OCI-LY7 (cell line): Measurements from ENCODE around the gene LINC00237. TPM values are rescaled to one million over a fixed set of nuclear protein-coding genes. Genes with fewer than 3 reads are reported as not detected.

Experiments
- BruUV-seq: library from RNA; stranded (reverse); fragments of 400-500 nt; replicated peaks from 2 replicates; lab custom pipeline; 2021; lab: Mats Ljungman, UMichigan
- CTCF ChIA-PET: fragments of 300-600 bp; sonication (Branson Sonifier 250); formaldehyde crosslinking; loops from one replicate; lab custom pipeline; 2022; ENCODE audit warnings: antibody characterized with exemption; ENCODE audit not compliant: unreplicated experiment; lab: Charles Lee
- POLR2A ChIA-PET: fragments of 300-600 bp; sonication (Branson Sonifier 250); formaldehyde crosslinking; loops from one replicate; lab custom pipeline; 2022; ENCODE audit warnings: antibody characterized with exemption; lab: Charles Lee
- DNase-seq: peaks from one replicate; pipeline ENCODE4 v3.0.0-alpha.2; 2015; ENCODE audit warnings: low spot score
- H2AFZ ChIP-seq: fragments of 200-600 bp; sonication (generic), shearing (Covaris generic); 2 replicates; pipeline ENCODE4 v1.6.1; 2014; ENCODE audit warnings: mild to moderate bottlenecking, antibody characterized with exemption, low read length, moderate library complexity
- H3K27ac ChIP-seq: fragments of 200-600 bp; sonication (generic); 2 replicates; pipeline ENCODE4 v1.5.1; 2014; ENCODE audit warnings: mixed run types, low read depth, mild to moderate bottlenecking, moderate library complexity, low read length, inconsistent platforms; ENCODE audit not compliant: poor library complexity, severe bottlenecking
- H3K36me3 ChIP-seq: fragments of 200-600 bp; sonication (generic); 2 replicates; pipeline ENCODE4 v1.6.1; 2014; ENCODE audit warnings: mild to moderate bottlenecking, antibody characterized with exemption, low read length, moderate library complexity, mixed read lengths; ENCODE audit not compliant: insufficient read depth
- H3K4me1 ChIP-seq: fragments of 200-600 bp; sonication (generic); 2 replicates; pipeline ENCODE4 v1.5.1; 2014; ENCODE audit warnings: mild to moderate bottlenecking, low read length; ENCODE audit not compliant: insufficient read depth, poor library complexity, severe bottlenecking
- H3K4me2 ChIP-seq: fragments of 200-600 bp; sonication (generic); 2 replicates; pipeline ENCODE4 v1.6.1; 2014; ENCODE audit warnings: mild to moderate bottlenecking, low read length
- H3K4me3 ChIP-seq: fragments of 200-600 bp; sonication (generic); 2 replicates; pipeline ENCODE4 v1.5.1; 2014; ENCODE audit warnings: mild to moderate bottlenecking, low read depth, low read length; ENCODE audit not compliant: poor library complexity, severe bottlenecking
- H3K79me2 ChIP-seq: fragments of 200-600 bp; sonication (generic); 2 replicates; pipeline ENCODE4 v1.6.1; 2016; ENCODE audit warnings: low read depth, mild to moderate bottlenecking, low read length, moderate library complexity, mixed read lengths; ENCODE audit not compliant: insufficient read depth
- H3K9me2 ChIP-seq: fragments of 200-600 bp; sonication (generic); 2 replicates; pipeline ENCODE4 v1.6.1; 2016; ENCODE audit warnings: mild to moderate bottlenecking, low read length, mixed read lengths; ENCODE audit not compliant: insufficient read depth
- H3K9me3 ChIP-seq: fragments of 200-600 bp; sonication (generic); 2 replicates; pipeline ENCODE4 v1.6.1; 2014; ENCODE audit warnings: mild to moderate bottlenecking, mixed run types, low read length, mixed read lengths
- H4K20me1 ChIP-seq: fragments of 200-600 bp; sonication (generic); 2 replicates; pipeline ENCODE4 v1.6.1; 2014; ENCODE audit warnings: mild to moderate bottlenecking, antibody characterized with exemption, low read length, moderate library complexity, mixed read lengths; ENCODE audit not compliant: insufficient read depth
- CTCF ChIP-seq: fragments of 200-600 bp; sonication (generic); conservative IDR thresholded peaks from 2 replicates; pipeline ENCODE4 v1.5.1; 2014; ENCODE audit warnings: mild to moderate bottlenecking, antibody characterized with exemption, low read length, moderate library complexity, mixed read lengths
- EZH2phosphoT487 ChIP-seq: fragments of 200-600 bp; sonication (generic); IDR thresholded peaks from 2 replicates; pipeline ENCODE4 v1.6.1; 2018; ENCODE audit warnings: low read depth, borderline replicate concordance, mild to moderate bottlenecking, mixed run types, antibody characterized with exemption, low read length, moderate library complexity, mixed read lengths
- intact Hi-C: fragments of 100-400 bp; cut with micrococcal nuclease; formaldehyde crosslinking; loops from one replicate; pipeline ENCODE4 v1.10.0; 2022; ENCODE audit not compliant: unreplicated experiment
- total RNA-seq, 2 experiments: library from RNA; depleted of rRNA in 1 of 2; stranded (reverse); fragments of >200 nt in 1 of 2; shearing (Covaris generic) in 1 of 2; gene quantifications; 2 replicates each; pipeline ENCODE4 v1.2.3, GENCODE V29; 2014 to 2022

The LINC00237 gene
- total RNA-seq, 2 experiments from 2014 or later = not detected

- ChIA-PET CTCF (no interaction called here), POLR2A (interaction anchor here (1.4 kb wide), 1 partner anchor 11 kb away, joined by 5 read pairs; no protein-coding TSS in a partner anchor)
- no peaks in the 10 kb centered on the region for H4K20me1 ChIP-seq
- TF ChIP-seq CTCF = no peak
- no peak for TF ChIP-seq EZH2phosphoT487
- H2AFZ ChIP-seq = no peak overlapping the region
- no peaks in the 10 kb centered on the region for H3K9me3 ChIP-seq
- intact Hi-C loops = no loop called here
- no peaks in the 10 kb centered on the region for H3K4me1 ChIP-seq
- no peak overlapping the region for H3K4me3 ChIP-seq
- H3K79me2 ChIP-seq = no peaks in the 10 kb centered on the region
- no peak overlapping the region for H3K4me2 ChIP-seq
- no TSS peak for BruUV-seq
- no peak for DNase-seq
- H3K27ac ChIP-seq = no peak overlapping the region
- peaks cover 26% of the 10 kb centered on the region for H3K36me3 ChIP-seq
- H3K9me2 ChIP-seq = no peaks in the 10 kb centered on the region
Observed at GRCh38 chr20:21136015-21136732, 30.0 kb upstream of the LINC00237 start.

DNA sequence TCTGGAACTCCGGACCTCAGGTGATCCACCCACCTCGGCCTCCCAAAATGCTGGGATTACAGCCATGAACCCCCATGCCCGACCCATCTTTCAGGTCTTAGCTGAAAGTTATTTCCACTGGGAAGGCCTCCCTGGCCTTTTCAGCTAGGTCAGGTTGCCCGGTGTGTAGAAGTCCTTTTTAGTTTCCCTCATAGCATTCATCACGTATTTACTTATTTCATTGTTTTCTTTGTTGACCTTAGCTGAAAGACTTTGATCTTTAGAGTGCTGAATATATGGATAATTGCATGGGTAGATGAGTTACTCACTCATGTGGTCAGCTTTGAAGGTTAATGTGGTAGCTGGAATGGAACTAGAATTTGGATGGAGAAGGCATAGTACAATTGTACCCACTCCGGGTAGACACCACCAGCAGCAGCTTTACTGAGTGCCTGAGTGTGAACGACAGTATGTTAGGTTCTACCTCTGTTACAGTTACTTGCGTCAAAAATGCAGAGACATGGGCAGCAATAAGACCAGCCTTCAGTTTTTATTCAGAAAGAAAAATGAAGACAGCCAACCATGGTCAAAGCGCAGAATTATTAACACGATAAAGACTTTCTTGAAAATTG lies 28.8 kb upstream of the LINC00237 start:
- peaks cover 22% of the 10 kb centered on the region for H3K36me3 ChIP-seq
- TF ChIP-seq EZH2phosphoT487 = no peak
- TF ChIP-seq CTCF = no peak
- H3K9me2 ChIP-seq = no peaks in the 10 kb centered on the region
- ChIA-PET POLR2A (interaction anchor here (0.6 to 0.8 kb wide), 4 partner anchors 9 to 1812 kb away, joined by 3 to 4 read pairs (median 3); partner anchors contain the start of gene KIZ), CTCF (no interaction called here)
- H3K4me1 ChIP-seq = no peaks in the 10 kb centered on the region
- H3K79me2 ChIP-seq = no peaks in the 10 kb centered on the region
- H4K20me1 ChIP-seq = no peaks in the 10 kb centered on the region
- no peak for DNase-seq
- H3K4me3 ChIP-seq = no peak overlapping the region
- H3K4me2 ChIP-seq = no peak overlapping the region
- intact Hi-C loops = no loop called here
- no TSS peak for BruUV-seq
- H3K27ac ChIP-seq = no peak overlapping the region
- no peaks in the 10 kb centered on the region for H3K9me3 ChIP-seq
- no peak overlapping the region for H2AFZ ChIP-seq
